NCI-H1048 (cell line): ENCODE measurements around the gene TAPT1.
A peak's percentile ranks its signal among the peaks of the same experiment; 100 is the strongest.

ENCODE experiments used
- DNase-seq: peaks from one replicate; lab custom pipeline; 2025; lab: John Stamatoyannopoulos, UW

TAPT1 gene

GRCh38 chr4:16131293-16131692 is 95.0 kb downstream of the TAPT1 start:
- DNase-seq = no peak

- no peak for DNase-seq
Observed at GRCh38 chr4:16129336-16129735, 96.9 kb downstream of the TAPT1 start.

GRCh38 chr4:16126714-16127113 is 99.6 kb downstream of the TAPT1 start:
- DNase-seq = no peak

GRCh38 chr4:16125571-16126445 is 100.5 kb downstream of the TAPT1 start:
- DNase-seq = no peak

GRCh38 chr4:16124232-16124631 is 102.0 kb downstream of the TAPT1 start:
- no peak for DNase-seq

- DNase-seq = peak; percentile 38
Observed at GRCh38 chr4:16123356-16124084, 102.8 kb downstream of the TAPT1 start.

GRCh38 chr4:16122784-16123183 is 103.5 kb downstream of the TAPT1 start:
- no peak for DNase-seq

GRCh38 chr4:16122308-16122711 is 104.0 kb downstream of the TAPT1 start:
- no peak for DNase-seq

- no peak for DNase-seq
Observed at GRCh38 chr4:16120720-16121119, 105.6 kb downstream of the TAPT1 start.

- DNase-seq = no peak
Observed at GRCh38 chr4:16119981-16120380, 106.3 kb downstream of the TAPT1 start.

- DNase-seq = no peak
Observed at GRCh38 chr4:16118090-16118489, 108.2 kb downstream of the TAPT1 start.

GRCh38 chr4:16117164-16117563 is 109.1 kb downstream of the TAPT1 start:
- DNase-seq = no peak

GRCh38 chr4:16116493-16116990 is 109.7 kb downstream of the TAPT1 start:
- no peak for DNase-seq

- no peak for DNase-seq
Observed at GRCh38 chr4:16116019-16116418, 110.3 kb downstream of the TAPT1 start.

GRCh38 chr4:16114546-16114945 is 111.7 kb downstream of the TAPT1 start:
- no peak for DNase-seq

GRCh38 chr4:16113741-16114140 is 112.5 kb downstream of the TAPT1 start:
- DNase-seq = no peak

- DNase-seq = no peak
Observed at GRCh38 chr4:16111533-16111932, 114.7 kb downstream of the TAPT1 start.

GRCh38 chr4:16110661-16111290 is 115.5 kb downstream of the TAPT1 start:
- no peak for DNase-seq
